HCT116 (cell line): ENCODE results near the gene PBX3. TPM values are rescaled to one million over a fixed set of nuclear protein-coding genes. Genes with fewer than 3 reads are reported as not detected.

ENCODE experiments used
- ATAC-seq: fragments of 200-7000 bp; cut with Tn5 transposase; 2 replicates; pipeline ENCODE4 v1.9.1; 2020; ENCODE audit warnings: mild to moderate bottlenecking, moderate library complexity
- BruUV-seq: library from RNA; stranded (reverse); fragments of 400-500 nt; replicated peaks from 2 replicates; lab custom pipeline; 2021; lab: Mats Ljungman, UMichigan
- CTCF ChIA-PET: fragments of 300-600 bp; sonication (Branson Sonifier 250); formaldehyde crosslinking; loops from one replicate; lab custom pipeline; 2021; ENCODE audit warnings: antibody characterized with exemption; lab: Charles Lee
- POLR2A ChIA-PET: fragments of 300-600, 350-600 bp; sonication (Branson Sonifier 250); formaldehyde crosslinking; loops from one replicate; lab custom pipeline; 2021; ENCODE audit warnings: antibody characterized with exemption; lab: Charles Lee
- RAD21 ChIA-PET, 2 experiments: fragments of 300-600 bp; sonication (Branson Sonifier 250); formaldehyde crosslinking; loops; one replicate each; lab custom pipeline; 2023; ENCODE audit warnings: low total read pairs in 2 of 2; ENCODE audit not compliant: uncharacterized antibody in 2 of 2, unreplicated experiment in 2 of 2, low non-redundant PET in 1 of 2; lab: Charles Lee
- DNase-seq: peaks from one replicate; pipeline ENCODE4 v3.0.0-alpha.2; 2010; ENCODE audit warnings: low read depth, low spot score
- H2AFZ ChIP-seq: fragments of 200-600 bp; shearing (Covaris generic), sonication (generic); 2 replicates; pipeline ENCODE4 v1.6.1; 2017; ENCODE audit warnings: low read depth, mixed run types, mixed read lengths, antibody characterized with exemption, low read length; ENCODE audit not compliant: poor library complexity, severe bottlenecking
- H3K27ac ChIP-seq: 2 replicates; pipeline ENCODE4 v1.5.1; 2012; ENCODE audit warnings: low read depth, low read length
- H3K27me3 ChIP-seq: fragments of 200-600 bp; sonication (generic); 2 replicates; pipeline ENCODE4 v1.6.1; 2016; ENCODE audit warnings: mixed run types, low read length, mixed read lengths; ENCODE audit not compliant: insufficient read depth
- H3K36me3 ChIP-seq, 2 experiments: fragments of 200-500 bp in 1 of 2; fragments of 200-600 bp in 1 of 2; sonication (Bioruptor generic) in 1 of 2; sonication (generic) in 1 of 2; 2 replicates each; pipeline versions ENCODE4 v1.5.1 to v1.6.1; 2014 to 2016; ENCODE audit warnings: low read length in 2 of 2, inconsistent platforms in 1 of 2, mixed read lengths in 1 of 2, mixed run types in 1 of 2; ENCODE audit not compliant: insufficient read depth in 2 of 2, control insufficient read depth in 1 of 2
- H3K4me1 ChIP-seq, 2 experiments: fragments of 200-600 bp in 1 of 2; sonication (generic) in 1 of 2; 2 replicates each; pipeline versions ENCODE4 v1.5.1 to v1.6.1; 2012 to 2017; ENCODE audit warnings: low read length in 2 of 2, inconsistent platforms in 1 of 2, mild to moderate bottlenecking in 1 of 2, mixed read lengths in 1 of 2, mixed run types in 1 of 2, moderate library complexity in 1 of 2; ENCODE audit not compliant: insufficient read depth in 2 of 2, control insufficient read depth in 1 of 2
- H3K4me2 ChIP-seq: fragments of 200-600 bp; sonication (generic); 2 replicates; pipeline ENCODE4 v1.6.1; 2017; ENCODE audit warnings: mixed run types, low read length, mixed read lengths
- H3K4me3 ChIP-seq, 2 experiments: fragments of 200-600 bp in 1 of 2; sonication (generic) in 1 of 2; replicated peaks in 1 of 2; 2 replicates each; pipeline ENCODE4 v1.5.1; 2011 to 2016; ENCODE audit warnings: low read length in 2 of 2, control low read depth in 1 of 2, low read depth in 1 of 2, mild to moderate bottlenecking in 1 of 2, mixed read lengths in 1 of 2, mixed run types in 1 of 2
- H3K79me2 ChIP-seq: fragments of 200-600 bp; sonication (generic); 2 replicates; pipeline ENCODE4 v1.6.1; 2017; ENCODE audit warnings: mild to moderate bottlenecking, mixed run types, low read length, moderate library complexity, mixed read lengths; ENCODE audit not compliant: insufficient read depth
- H3K9ac ChIP-seq: fragments of 200-600 bp; sonication (generic); 2 replicates; pipeline ENCODE4 v1.6.1; 2016; ENCODE audit warnings: low read length, mixed read lengths
- H3K9me2 ChIP-seq: fragments of 200-600 bp; sonication (generic), shearing (Covaris generic); 2 replicates; pipeline ENCODE4 v1.6.1; 2017; ENCODE audit warnings: mixed run types, mild to moderate bottlenecking, moderate library complexity; ENCODE audit not compliant: insufficient read depth
- H3K9me3 ChIP-seq, 2 experiments: fragments of 200-500 bp in 1 of 2; fragments of 200-600 bp in 1 of 2; sonication (Bioruptor generic) in 1 of 2; sonication (generic) in 1 of 2; 2 replicates each; pipeline ENCODE4 v1.6.1; 2014 to 2017; ENCODE audit warnings: low read length in 2 of 2, mixed read lengths in 2 of 2, inconsistent platforms in 1 of 2, low read depth in 1 of 2, mild to moderate bottlenecking in 1 of 2, mixed run types in 1 of 2, moderate library complexity in 1 of 2; ENCODE audit not compliant: control insufficient read depth in 1 of 2, insufficient read depth in 1 of 2
- H4K20me1 ChIP-seq: fragments of 200-600 bp; sonication (generic), shearing (Covaris generic); 2 replicates; pipeline ENCODE4 v1.6.1; 2017; ENCODE audit warnings: mixed run types, mild to moderate bottlenecking, moderate library complexity; ENCODE audit not compliant: insufficient read depth
- ATF3 ChIP-seq: IDR thresholded peaks from 2 replicates; pipeline ENCODE4 v1.6.1; 2012
- CBX3 ChIP-seq: IDR thresholded peaks from 2 replicates; pipeline ENCODE4 v1.6.1; 2012; ENCODE audit warnings: low read depth
- CEBPB ChIP-seq: IDR thresholded peaks from 2 replicates; pipeline ENCODE4 v1.6.1; 2012; ENCODE audit warnings: low read depth
- CTCF ChIP-seq, 3 experiments: fragments of 200-600 bp in 1 of 3; sonication (generic) in 1 of 3; IDR thresholded peaks in 2 of 3; conservative IDR thresholded peaks in 1 of 3; 2 replicates each; pipeline ENCODE4 v1.5.1; 2012 to 2017; ENCODE audit warnings: low read depth in 2 of 3, low read length in 2 of 3, antibody characterized with exemption in 1 of 3, borderline replicate concordance in 1 of 3, control low read depth in 1 of 3, mild to moderate bottlenecking in 1 of 3, mixed read lengths in 1 of 3, mixed run types in 1 of 3, moderate library complexity in 1 of 3; ENCODE audit not compliant: insufficient read depth in 1 of 3
- EGR1 ChIP-seq: IDR thresholded peaks from 2 replicates; pipeline ENCODE4 v1.6.1; 2012; ENCODE audit warnings: low read depth
- ELF1 ChIP-seq: IDR thresholded peaks from 2 replicates; pipeline ENCODE4 v1.6.1; 2012; ENCODE audit warnings: low read depth, borderline replicate concordance
- EZH2 ChIP-seq: fragments of 200-600 bp; sonication (generic); IDR thresholded peaks from 2 replicates; pipeline ENCODE4 v1.6.1; 2017; ENCODE audit warnings: antibody characterized with exemption, mixed run types
- EZH2phosphoT487 ChIP-seq: fragments of 200-600 bp; IDR thresholded peaks from 2 replicates; pipeline ENCODE4 v1.6.1; 2018; ENCODE audit warnings: antibody characterized with exemption, borderline replicate concordance
- FOSL1 ChIP-seq: IDR thresholded peaks from 2 replicates; pipeline ENCODE4 v1.6.1; 2012; ENCODE audit warnings: low read depth
- JUND ChIP-seq: IDR thresholded peaks from 2 replicates; pipeline ENCODE4 v1.6.1; 2012
- MAX ChIP-seq: IDR thresholded peaks from 2 replicates; pipeline ENCODE4 v1.6.1; 2012
- POLR2A ChIP-seq: IDR thresholded peaks from 2 replicates; pipeline ENCODE4 v1.7.0; 2011; ENCODE audit warnings: borderline replicate concordance; ENCODE audit not compliant: insufficient read depth, insufficient read length; ENCODE audit errors: extremely low read depth
- POLR2AphosphoS5 ChIP-seq: IDR thresholded peaks from 2 replicates; pipeline ENCODE4 v1.6.1; 2011; ENCODE audit warnings: mild to moderate bottlenecking, low read depth, low read length, moderate library complexity
- RAD21 ChIP-seq: IDR thresholded peaks from 2 replicates; pipeline ENCODE4 v1.6.1; 2012; ENCODE audit warnings: low read depth, mild to moderate bottlenecking
- REST ChIP-seq: IDR thresholded peaks from 2 replicates; pipeline ENCODE4 v1.6.1; 2012; ENCODE audit warnings: low read depth
- SP1 ChIP-seq: IDR thresholded peaks from 2 replicates; pipeline ENCODE4 v1.6.1; 2012; ENCODE audit warnings: low read depth
- TCF7L2 ChIP-seq: IDR thresholded peaks from 2 replicates; pipeline ENCODE4 v1.7.0; 2011; ENCODE audit warnings: borderline replicate concordance, inconsistent platforms; ENCODE audit not compliant: insufficient read depth, insufficient read length; ENCODE audit errors: extremely low read depth
- ZNF274 ChIP-seq: fragments of 200-500 bp; sonication (Bioruptor generic); IDR thresholded peaks from 2 replicates; pipeline ENCODE4 v1.6.1; 2014; ENCODE audit warnings: mild to moderate bottlenecking, low read depth, low read length, inconsistent platforms
- intact Hi-C: fragments of 100-400 bp; cut with micrococcal nuclease; formaldehyde crosslinking; loops from 2 replicates; pipeline ENCODE4 v1.10.0; 2022
- total RNA-seq: library from RNA; stranded (reverse); gene quantifications from one replicate; pipeline ENCODE4 v1.2.1, GENCODE V29; 2021; ENCODE audit not compliant: unreplicated experiment

Gene PBX3
- total RNA-seq, 1 experiment from 2014 or later = 13.5 TPM

- TF ChIP-seq POLR2AphosphoS5 = no peak
Measured at GRCh38 chr9:125843646-125844045, 96.5 kb downstream of the PBX3 start (continued).

- Histone ChIP-seq H3K79me2 (no peaks in the 10 kb centered on the region), H3K4me1 (no peaks in the 10 kb centered on the region), H3K27me3 (no peaks in the 10 kb centered on the region), H3K36me3 (no peaks in the 10 kb centered on the region), H3K4me2 (no peak overlapping the region), H3K9me3 (no peaks in the 10 kb centered on the region), H2AFZ (no peak overlapping the region), H3K9me2 (no peaks in the 10 kb centered on the region), H3K27ac (no peak overlapping the region), H3K9ac (no peak overlapping the region), H4K20me1 (no peaks in the 10 kb centered on the region), H3K4me3 (no peak overlapping the region)
- CTCF ChIA-PET = no interaction called here
- POLR2A ChIA-PET = no interaction called here
- intact Hi-C loops = no loop called here
- BruUV-seq = no TSS peak
- no peak for TF ChIP-seq FOSL1
- TF ChIP-seq EZH2phosphoT487 = no peak
- no peak for TF ChIP-seq RAD21
- no peak for TF ChIP-seq MAX
- no peak for TF ChIP-seq EZH2
- TF ChIP-seq TCF7L2 = no peak
- no peak for TF ChIP-seq ELF1
- no peak for TF ChIP-seq POLR2A
- no peak for TF ChIP-seq JUND
- no peak for TF ChIP-seq CBX3
- TF ChIP-seq POLR2AphosphoS5 = no peak
- TF ChIP-seq REST = no peak
- TF ChIP-seq ZNF274 = no peak
- no peak for TF ChIP-seq SP1
- no peak for TF ChIP-seq CTCF (IDR thresholded peaks at IDR 0.05 in 2 of 3, conservative IDR thresholded peaks at IDR 0.05 in 1 of 3; ENCODE audit: borderline replicate concordance in 1 of 3, insufficient read depth in 1 of 3, low read depth in 2 of 3, low read length in 2 of 3)
- TF ChIP-seq EGR1 = no peak
- TF ChIP-seq ATF3 = no peak
- TF ChIP-seq CEBPB = no peak
- RAD21 ChIA-PET = no interaction called here
- DNase-seq (no peak), ATAC-seq (no peak)
Measured at GRCh38 chr9:125844611-125845010, 97.4 kb downstream of the PBX3 start.
